Stimulated activated CD8-positive, alpha-beta memory T cell treated with anti-CD3 and anti-CD28 coated beads, Interleukin-7, amount 100 ng/mL, for 1 hour (primary cell): ENCODE data around the gene TPRN.

Source experiments
- DNase-seq, 2 donors: peaks; one replicate each; pipeline ENCODE4 v3.0.0-alpha.2; 2020; ENCODE audit warnings: low read depth in 2 of 2

TPRN gene

DNA sequence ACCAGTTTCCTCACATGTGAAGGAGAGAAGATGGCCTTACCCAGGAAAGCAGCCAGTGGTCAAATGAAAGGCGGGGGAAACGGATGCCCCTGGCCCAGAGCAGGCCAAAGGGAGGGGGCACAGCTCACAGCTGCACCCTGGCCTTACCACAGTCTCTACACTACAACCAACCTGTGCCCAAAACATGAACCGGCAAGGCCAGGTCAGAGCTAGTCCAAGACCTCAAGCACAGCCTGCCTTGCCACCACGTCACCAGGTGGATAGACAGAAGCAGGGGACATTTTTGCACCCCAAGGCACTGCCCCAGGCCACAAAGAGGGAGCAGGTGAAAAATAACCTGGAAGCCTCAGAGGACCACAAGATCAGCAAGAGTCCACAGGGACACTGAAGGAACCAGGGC is 57.1 kb downstream of the TPRN start:
- DNase-seq, result no peak

DNA sequence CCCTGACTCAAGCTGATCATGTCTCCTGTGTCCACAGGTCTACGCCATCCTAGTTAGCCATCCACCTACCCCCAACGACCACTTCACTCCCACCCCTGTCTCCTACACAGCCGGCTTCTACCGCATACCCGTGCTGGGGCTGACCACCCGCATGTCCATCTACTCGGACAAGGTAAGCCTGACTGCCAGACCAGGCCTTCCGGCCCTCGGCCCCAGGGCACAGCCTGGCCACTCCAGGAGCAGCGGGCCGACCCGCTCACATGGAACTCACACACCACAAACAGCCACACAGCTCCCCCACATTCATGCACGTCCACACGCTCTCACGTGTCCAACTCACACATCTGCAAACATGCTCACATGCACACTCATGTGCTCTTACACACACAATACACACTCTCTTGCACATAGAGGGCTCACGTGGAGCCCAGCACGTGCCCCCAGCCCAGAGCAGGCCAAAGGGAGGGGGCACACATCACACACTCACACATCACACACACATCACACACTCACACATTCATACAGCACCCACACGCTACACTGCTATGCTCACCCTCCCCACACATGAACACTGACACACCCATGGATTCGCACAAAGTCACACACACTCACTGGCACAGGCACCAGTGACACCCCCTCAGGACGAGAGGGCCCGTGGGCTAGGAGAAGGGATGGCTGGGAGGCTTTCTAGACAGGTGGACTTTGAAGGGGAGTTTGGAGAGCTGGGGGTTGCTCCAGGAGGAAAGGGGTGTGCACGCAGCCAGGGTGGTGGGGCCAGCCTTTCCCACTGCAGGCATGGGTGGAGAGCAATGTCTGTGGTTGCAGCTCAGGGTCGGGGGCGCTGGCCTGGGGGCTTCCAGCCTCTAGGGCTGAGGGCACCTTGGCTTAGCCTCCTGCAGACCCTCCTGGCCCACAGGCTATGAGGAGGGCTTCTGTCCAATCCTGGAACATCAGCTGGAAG is 58.3 kb downstream of the TPRN start:
- no peak for DNase-seq
